NCI-H510A treated with DMSO at 0.1 percent for 48 hours (cell line): ENCODE data around the gene PARP3.
"Not testable (repeated sequence)": the region's sequence is repeated elsewhere in the genome, so short reads cannot be mapped to it uniquely, and the experiment has no call there.

Source experiments
- DNase-seq: peaks from one replicate; lab custom pipeline; 2025; lab: John Stamatoyannopoulos, UW

The PARP3 gene

DNA sequence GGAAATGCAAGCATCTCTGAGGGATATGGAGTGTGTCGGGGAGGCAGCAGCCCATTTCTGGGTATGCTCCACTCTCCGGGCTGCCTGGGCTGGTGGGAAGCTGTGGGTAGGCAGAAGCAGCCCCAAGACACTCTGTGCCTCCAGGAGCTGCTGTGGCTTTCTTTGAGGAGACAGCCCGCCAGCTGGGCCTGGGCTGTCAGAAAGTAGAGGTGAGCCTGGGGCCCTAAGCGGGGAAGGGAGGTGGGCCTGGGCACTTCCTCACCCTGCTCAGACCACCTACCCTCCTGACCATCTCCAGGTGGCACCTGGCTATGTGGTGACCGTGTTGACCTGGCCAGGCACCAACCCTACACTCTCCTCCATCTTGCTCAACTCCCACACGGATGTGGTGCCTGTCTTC is 42.9 kb downstream of the PARP3 start:
- no peak for DNase-seq

GRCh38 chr3:51986010-51986947 is 44.1 kb downstream of the PARP3 start:
- no peak for DNase-seq

DNA sequence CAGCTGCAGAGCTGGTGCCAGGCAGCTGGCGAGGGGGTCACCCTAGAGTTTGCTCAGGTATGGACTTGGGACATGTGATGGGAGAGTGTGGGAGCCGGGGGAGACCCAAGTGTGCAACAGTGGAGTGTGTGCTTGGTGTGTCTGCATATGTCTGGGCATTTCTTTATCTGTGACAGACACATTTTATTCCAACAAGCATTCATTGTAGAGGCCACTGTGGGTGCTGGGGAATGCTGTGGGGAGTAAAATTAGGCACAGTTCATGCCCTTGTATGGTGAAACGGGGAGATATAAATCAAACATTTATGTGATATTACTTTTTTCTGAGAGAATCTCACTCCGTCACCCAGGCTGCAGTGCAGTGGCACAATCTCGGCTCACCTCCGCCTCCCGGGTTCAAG is 45.4 kb downstream of the PARP3 start:
- no peak for DNase-seq

DNA sequence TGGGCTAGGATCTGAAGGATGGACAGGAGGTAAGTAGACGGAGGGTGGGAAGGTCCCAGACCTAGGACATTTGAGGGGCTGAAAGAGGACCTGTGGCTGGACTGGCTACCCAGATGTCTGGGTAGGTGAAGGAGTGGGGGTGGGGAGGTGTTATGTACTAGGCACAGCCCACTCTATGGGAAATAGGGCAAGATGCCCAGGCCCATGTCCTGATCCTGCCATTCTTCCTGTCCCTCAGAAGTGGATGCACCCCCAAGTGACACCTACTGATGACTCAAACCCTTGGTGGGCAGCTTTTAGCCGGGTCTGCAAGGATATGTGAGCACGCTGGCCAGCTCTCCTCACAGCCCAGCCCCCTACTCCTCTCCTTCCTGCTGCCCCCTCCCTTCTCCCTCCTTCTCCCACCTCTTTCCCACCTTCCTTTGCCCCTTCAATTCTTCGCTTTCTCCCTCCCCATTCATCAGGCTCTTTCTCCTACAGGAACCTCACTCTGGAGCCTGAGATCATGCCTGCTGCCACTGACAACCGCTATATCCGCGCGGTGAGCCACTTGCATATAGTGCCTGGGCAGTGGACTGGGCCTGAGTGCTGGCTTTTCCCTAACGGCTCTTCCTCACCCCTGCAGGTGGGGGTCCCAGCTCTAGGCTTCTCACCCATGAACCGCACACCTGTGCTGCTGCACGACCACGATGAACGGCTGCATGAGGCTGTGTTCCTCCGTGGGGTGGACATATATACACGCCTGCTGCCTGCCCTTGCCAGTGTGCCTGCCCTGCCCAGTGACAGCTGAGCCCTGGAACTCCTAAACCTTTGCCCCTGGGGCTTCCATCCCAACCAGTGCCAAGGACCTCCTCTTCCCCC is 46.4 kb downstream of the PARP3 start:
- no peak for DNase-seq

DNA sequence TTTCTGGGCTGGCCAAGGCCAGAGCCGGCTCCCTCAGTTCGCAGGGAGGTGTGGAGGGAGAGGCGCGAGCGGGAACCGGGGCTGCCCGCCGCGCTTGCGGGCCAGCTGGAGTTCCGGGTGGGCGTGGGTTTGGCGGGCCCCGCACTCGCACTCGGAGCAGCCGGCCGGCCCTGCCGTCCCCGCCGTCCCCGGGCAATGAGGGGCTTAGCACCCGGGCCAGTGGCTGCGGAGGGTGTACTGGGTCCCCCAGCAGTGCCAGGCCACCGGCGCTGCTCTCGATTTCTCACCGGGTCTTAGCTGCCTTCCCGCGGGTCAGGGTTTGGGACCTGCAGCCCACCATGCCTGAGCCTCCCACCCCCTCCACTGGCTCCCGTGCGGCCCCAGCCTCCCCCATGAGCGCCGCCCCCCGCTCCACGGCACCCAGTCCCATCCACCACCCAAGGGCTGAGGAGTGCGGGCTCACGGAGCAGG is 48.4 kb downstream of the PARP3 start:
- DNase-seq = not testable (repeated sequence)

GRCh38 chr3:51992017-51992682 is 50.0 kb downstream of the PARP3 start:
- DNase-seq = no peak

DNA sequence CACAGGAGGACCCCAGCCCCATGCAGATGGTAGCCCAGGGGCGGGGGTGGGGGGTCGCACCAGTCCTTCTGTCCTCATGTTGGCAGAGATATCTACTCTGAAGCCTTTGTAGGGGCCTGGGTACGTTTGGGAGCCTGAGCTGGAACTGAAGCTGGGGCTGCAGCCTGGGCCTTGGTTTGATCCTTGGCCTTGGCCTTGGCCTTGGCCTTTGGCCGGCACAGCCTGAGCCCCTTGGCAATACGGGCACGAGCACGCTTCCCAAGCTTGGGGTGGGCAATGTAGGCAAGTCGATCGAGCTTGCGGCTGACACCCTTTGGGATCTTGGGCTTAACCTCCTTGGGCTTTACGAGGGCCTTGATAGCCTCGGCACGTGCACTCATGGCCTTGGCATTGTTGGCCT is 51.5 kb downstream of the PARP3 start:
- DNase-seq = not testable (repeated sequence)

DNA sequence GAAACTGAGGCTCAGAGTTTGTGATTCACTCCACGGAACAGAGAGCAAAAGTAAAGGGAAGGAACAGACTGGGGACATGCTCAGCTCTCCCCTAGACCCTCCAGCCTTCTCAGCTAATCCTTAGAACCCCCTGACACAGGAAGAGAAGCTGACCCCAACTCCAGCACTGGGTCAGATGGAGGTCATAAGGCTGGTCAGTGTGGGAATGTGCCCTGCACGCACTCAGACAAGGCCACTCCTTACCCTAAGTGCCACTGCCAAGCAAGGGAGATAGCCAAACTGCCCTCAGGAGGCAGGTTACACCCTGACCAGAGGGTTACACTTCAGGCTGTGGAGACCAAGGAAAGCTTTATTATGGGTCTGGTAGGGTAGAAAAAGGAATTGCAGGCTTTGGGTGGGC is 52.4 kb downstream of the PARP3 start:
- DNase-seq = no peak

DNA sequence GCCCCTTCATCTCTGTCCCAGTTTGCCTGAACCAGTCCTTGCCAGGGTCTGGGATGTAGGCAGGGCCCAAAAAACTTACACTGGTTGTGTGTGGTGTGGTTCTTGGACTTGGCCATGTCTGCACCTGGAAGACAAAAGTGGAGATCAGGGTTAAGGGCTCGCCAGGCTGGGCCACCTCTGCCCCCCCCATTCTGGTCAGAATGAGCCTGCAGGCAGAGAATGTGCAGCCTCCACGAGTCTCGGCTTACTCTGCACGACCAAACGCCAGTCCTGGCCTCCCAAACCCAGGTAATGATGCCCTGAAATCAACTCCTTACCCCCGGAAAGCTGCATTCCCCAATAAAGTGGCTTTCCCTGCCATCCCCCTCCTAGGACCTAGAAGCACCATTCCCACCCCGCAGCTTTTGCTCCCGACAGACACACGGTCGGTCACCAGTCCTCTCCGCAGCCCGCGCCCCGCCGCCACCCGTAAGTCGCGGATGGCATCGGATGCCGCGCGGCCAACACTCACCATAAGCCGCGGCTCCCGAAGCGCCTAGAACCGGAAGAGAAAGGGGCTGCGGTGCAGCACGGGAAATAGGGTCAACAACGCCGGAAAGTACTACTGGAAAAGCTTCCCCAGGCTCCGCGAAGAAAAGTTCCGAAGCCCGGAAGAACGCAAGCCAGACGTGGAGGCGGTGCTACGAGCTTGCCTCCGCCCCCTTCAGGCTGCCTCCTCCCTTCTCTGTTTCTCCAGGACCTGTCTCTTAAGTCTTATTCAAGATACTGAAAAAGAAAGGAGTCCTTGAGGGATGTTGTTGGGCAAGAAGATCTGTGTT is 53.4 kb downstream of the PARP3 start, which contains the start of gene RPL29:
TSS of gene RPL29 (minus strand) at position 550 of the 818 bp plus-strand sequence. CDS start at position 116, 434 bp downstream.
- peak; percentile 86 for DNase-seq

DNA sequence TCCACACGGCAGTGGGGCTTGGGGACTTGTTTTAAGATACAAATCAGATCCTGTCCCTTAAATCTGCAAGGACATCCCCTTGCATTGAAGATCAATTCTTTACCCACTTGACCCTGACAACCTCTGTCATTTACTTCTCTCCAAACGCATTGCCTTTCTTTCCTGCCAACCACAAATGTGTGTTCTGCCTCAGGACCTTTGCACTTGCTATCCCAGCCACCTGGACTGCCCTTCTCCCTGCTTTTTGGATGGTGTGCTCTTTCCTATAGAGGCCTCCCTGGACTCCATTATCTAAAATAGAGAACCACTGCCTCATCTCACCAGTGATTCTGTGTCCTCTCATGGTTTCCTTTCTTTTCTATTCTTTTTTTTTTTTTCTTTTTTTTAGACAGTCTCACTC is 55.0 kb downstream of the PARP3 start:
- DNase-seq = no peak

DNA sequence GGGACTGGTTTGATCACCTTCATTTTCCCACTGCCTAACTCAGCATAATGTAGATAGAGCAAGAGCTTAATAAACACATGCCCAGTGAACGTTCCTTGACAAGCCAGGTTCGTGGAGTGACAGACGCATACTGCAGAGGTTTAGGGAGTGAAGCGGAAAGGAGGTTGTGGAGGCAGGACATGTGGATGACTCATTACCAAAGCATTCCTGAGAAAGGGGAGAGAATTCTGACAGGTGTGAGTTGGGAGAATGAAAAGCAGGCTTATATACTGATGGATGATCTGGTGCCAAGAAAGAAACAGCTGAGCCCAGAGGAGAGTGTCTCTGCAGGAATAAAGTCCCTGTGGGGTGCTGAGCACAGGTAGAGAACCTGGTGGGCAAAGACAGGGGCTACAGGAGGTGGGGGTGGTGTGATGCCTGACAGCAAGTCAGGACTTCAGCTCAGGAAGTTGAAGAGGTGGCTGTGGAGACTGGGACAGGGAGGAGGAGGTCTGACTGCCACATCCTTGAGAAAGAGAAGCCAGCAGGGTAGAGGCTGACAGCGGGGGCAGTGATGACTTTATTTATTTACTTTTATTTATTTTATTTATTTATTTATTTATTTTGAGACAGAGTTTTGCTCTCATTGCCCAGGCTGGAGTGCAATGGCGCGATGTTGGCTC is 55.9 kb downstream of the PARP3 start:
- no peak for DNase-seq
